GM20000 (cell line): ENCODE measurements around the gene PCDH17.

Experiments
- DNase-seq: peaks from one replicate; pipeline ENCODE4 v3.0.0; 2012; ENCODE audit warnings: low spot score
- TF ChIP-seq, protein P1 (sequence below): IDR thresholded peaks from 2 replicates; pipeline ENCODE4 v1.5.1; 2012; ENCODE audit warnings: mild to moderate bottlenecking, control low read depth; ENCODE audit errors: extremely low read depth, missing control alignments

PCDH17 gene

DNA sequence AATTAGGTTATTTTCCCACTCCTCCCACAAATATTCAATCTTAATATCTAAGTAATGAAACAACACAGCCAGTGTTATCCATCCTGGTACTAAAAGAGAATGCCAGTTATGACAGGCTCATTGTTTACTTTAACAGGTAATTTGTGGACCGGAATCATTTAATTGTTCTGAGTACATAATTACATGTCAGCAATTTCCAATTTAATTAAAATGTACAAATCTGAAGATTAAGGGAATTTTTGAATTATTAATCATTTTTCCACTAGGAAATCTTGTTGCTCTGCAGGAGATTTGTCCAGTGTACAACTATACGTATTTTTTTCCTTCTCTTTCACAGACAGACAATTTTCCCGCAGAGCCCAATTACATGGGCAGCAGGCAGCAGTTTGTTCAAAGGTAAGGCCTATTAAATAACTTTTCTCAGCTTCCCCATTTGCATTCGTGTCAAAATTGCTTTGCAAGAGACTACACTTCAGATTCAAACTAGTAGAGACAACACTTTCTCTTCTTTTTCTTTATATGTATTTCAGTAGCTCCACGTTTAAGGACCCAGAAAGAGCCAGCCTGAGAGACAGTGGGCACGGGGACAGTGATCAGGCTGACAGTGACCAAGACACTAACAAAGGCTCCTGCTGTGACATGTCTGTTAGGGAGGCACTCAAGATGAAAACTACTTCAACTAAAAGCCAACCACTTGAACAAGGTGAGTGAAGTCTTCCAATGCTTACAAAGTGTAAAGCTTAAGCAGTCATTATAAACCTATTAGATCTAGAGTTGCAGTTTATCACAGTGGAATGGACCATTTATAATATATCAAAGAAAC is 34.8 kb downstream of the PCDH17 start:
- DNase-seq = no peak
- TF ChIP-seq, protein P1, sequence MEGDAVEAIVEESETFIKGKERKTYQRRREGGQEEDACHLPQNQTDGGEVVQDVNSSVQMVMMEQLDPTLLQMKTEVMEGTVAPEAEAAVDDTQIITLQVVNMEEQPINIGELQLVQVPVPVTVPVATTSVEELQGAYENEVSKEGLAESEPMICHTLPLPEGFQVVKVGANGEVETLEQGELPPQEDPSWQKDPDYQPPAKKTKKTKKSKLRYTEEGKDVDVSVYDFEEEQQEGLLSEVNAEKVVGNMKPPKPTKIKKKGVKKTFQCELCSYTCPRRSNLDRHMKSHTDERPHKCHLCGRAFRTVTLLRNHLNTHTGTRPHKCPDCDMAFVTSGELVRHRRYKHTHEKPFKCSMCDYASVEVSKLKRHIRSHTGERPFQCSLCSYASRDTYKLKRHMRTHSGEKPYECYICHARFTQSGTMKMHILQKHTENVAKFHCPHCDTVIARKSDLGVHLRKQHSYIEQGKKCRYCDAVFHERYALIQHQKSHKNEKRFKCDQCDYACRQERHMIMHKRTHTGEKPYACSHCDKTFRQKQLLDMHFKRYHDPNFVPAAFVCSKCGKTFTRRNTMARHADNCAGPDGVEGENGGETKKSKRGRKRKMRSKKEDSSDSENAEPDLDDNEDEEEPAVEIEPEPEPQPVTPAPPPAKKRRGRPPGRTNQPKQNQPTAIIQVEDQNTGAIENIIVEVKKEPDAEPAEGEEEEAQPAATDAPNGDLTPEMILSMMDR = no peak

DNA sequence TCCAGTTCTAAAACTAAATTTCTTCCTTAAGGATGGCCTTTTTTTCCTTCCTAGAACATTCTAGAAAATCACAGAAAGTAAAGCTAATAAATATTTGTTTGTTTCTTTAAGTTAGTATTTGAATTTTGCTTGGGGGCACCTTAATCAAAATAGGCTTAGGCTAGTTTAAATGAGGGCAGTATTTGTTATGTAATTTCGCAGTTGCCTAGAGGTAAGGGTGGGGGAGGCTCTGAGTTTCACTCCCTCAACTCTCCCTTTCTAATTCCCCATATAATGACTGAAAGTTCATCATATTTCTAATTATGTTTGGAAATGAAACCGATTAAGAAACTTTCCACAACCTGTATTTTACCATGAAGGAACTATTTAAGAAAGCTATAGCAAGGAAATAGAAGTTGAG is 40.6 kb downstream of the PCDH17 start:
- DNase-seq = no peak
- TF ChIP-seq, protein P1 = no peak

DNA sequence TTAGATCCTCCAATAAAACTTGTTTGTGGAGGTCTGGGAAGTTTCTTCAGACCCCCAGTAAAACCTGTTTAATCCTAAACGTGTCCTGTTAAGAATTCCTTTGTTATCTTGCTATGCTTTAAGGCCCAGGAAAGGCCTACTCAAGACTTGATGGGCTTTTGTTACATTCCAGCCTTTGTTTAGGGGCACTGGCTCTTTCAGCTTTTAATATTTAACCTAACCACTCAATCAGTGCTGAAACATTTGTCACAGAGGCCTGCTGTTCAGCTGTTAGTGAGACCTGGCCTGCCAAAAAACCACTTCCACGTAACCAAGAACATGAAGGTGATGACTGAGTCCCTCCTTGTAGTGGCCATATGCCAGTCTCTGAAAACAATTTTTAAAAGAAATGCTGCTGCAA is 41.7 kb downstream of the PCDH17 start:
- TF ChIP-seq, protein P1 = no peak
- no peak for DNase-seq

DNA sequence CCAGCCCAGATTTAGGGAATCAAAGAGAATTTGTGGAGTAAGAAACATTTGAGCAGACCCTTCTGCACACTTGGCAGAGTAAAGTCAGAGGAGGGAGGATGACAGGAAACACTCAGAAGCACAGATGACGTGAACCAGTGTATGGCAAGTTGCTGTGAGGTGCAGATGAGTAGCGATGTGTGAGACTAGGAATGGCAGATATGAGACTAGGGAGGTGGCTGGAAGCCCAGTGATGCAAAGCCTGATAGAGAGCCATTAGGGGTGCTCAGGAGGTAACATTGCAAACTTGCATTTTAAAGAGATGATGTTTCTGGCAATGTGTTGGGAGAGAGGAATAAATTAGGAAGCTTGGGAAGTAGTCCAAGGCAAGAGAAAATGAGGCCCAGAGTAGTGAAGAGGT is 44.0 kb downstream of the PCDH17 start:
- TF ChIP-seq, protein P1 = no peak
- DNase-seq = no peak

DNA sequence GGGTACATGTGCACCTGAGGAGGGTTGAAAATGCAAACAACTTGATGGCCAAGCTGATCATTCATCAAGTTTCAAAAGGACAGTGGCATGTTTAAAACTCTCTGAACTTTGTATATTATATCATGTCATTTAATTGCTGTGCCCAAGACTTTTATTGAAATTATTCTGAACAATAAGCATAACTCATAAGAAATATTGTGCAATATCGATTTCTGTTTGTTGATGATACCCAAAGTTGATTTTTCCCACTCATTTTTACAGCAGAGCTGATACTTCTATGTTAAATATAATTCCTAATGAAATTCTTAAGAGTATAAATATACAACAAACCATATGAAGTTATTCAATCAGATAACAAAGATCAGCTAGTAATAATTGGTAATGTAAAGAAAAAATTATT is 49.1 kb downstream of the PCDH17 start:
- TF ChIP-seq, protein P1 = no peak
- DNase-seq = no peak

DNA sequence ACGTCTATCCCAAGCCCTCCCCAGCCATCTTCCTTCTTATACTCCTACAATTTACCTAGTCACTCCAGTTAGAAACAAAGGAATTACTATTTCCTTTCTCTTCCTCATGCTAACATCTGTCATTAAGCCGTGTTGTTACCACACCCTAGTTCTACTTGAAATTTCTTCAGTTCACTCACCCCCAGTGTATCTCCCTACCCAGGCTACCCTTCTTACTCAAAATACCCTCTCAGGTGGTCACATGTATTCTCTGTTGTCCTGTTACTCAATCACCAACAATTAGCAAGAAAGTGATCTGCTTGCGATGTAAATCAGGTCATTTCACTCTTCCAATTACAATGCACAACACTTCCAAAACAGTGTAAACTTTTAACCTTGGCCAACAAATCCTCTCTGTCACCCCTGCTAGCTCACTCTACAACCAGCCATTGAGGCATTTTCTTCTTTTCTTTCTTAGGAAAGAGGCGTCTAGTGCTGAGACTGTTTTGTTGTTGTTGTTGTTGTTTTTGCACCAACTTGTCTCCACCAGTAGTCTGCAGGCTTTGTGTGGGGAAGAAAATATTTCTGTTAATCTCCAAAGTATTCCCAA is 50.7 kb downstream of the PCDH17 start:
- no peak for DNase-seq
- TF ChIP-seq, protein P1 = no peak

DNA sequence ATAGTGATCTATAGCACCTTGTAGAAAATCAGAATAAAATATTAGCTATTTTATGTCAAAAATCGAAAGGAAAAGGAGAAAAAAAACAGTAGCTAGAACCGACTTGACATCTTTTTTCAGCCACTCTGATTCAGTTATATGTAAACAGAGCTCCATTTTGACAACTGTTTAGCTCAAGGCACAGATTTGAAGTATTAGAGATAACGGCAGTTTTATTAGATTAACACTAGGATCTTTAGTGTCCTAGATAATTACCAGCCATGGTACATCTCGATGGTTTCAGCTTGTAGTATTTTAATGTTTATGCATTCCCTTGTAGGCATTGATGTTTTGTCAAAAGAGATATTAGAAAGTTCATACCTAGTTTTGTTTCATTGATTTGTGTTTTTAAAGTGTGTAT is 67.3 kb downstream of the PCDH17 start:
- TF ChIP-seq, protein P1 = no peak
- DNase-seq = no peak
